Tibial artery (tissue), 4 donors: Measurements from ENCODE around the gene KCNH1.

Source experiments
- DNase-seq, 2 donors: peaks; one replicate each; pipeline ENCODE4 v3.0.0-alpha.2; 2019
- H3K27ac ChIP-seq, 2 donors: fragments of 200-600 bp; sonication (generic) in 1 of 2; 1 replicate in 1 of 2; 2 replicates in 1 of 2; pipeline ENCODE4 v1.5.1; 2018 to 2019; ENCODE audit warnings: mild to moderate bottlenecking in 1 of 2
- H3K27me3 ChIP-seq, 2 donors: fragments of 200-600 bp; sonication (generic) in 1 of 2; one replicate each; pipeline versions ENCODE4 v1.5.1 to v1.6.0; 2016 to 2019
- H3K36me3 ChIP-seq, 3 donors: fragments of 200-600 bp; sonication (generic) in 2 of 3; one replicate each; pipeline ENCODE4 v1.5.1; 2016 to 2019; ENCODE audit warnings: mild to moderate bottlenecking in 2 of 3
- H3K4me1 ChIP-seq, 4 donors: fragments of 200-600 bp; sonication (generic) in 2 of 4; 1 replicate in 3 of 4; 2 replicates in 1 of 4; pipeline ENCODE4 v1.5.1; 2016 to 2019
- H3K4me3 ChIP-seq, 2 donors: fragments of 200-600 bp; sonication (generic) in 1 of 2; 1 replicate in 1 of 2; 2 replicates in 1 of 2; pipeline ENCODE4 v1.5.1; 2018 to 2019; ENCODE audit warnings: mild to moderate bottlenecking in 2 of 2
- H3K9me3 ChIP-seq, 3 donors: fragments of 200-600 bp; sonication (generic) in 1 of 3; one replicate each; pipeline ENCODE4 v1.5.1; 2016 to 2019
- intact Hi-C: fragments of 100-400 bp; cut with DNase I; formaldehyde crosslinking; loops from one replicate; pipeline ENCODE4 v1.15.0; 2023; ENCODE audit warnings: low total_unique reads
- TF ChIP-seq, protein P1 (sequence below), 2 experiments: fragments of 200-600 bp in 1 of 2; fragments of 450-650 bp in 1 of 2; IDR thresholded peaks; one replicate each; pipeline ENCODE4 v1.5.1; 2017 to 2019; ENCODE audit warnings: antibody characterized with exemption in 2 of 2, mild to moderate bottlenecking in 1 of 2, moderate library complexity in 1 of 2

Gene KCNH1

DNA sequence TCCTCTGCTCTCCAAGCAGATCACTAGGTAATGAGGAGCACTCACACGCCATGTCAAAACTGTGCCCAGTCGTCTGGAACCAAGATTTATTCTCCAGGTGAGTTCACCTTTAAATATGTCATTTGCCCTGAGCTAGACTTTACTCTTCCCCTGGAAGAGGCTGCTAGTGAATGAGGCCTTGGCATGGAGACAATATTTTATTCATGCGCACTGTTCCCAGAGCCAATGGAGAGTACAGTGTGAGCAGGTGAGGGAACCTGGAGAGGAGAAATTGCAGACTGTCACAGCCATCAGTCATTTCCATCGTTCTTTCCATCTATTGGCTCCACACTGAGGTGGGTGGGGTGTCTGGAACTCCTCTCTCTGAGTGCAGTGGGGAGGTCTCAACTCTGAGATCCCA lies 333.6 kb downstream of the KCNH1 start:
- intact Hi-C loops, result no loop called here
- Histone ChIP-seq H3K4me3 (no peak overlapping the region), H3K27ac (no peak overlapping the region), H3K27me3 (no peaks in the 10 kb centered on the region), H3K4me1 (no peaks in the 10 kb centered on the region), H3K36me3 (no peaks in the 10 kb centered on the region), H3K9me3 (no peaks in the 10 kb centered on the region)
- no peak for DNase-seq
- TF ChIP-seq, protein P1, sequence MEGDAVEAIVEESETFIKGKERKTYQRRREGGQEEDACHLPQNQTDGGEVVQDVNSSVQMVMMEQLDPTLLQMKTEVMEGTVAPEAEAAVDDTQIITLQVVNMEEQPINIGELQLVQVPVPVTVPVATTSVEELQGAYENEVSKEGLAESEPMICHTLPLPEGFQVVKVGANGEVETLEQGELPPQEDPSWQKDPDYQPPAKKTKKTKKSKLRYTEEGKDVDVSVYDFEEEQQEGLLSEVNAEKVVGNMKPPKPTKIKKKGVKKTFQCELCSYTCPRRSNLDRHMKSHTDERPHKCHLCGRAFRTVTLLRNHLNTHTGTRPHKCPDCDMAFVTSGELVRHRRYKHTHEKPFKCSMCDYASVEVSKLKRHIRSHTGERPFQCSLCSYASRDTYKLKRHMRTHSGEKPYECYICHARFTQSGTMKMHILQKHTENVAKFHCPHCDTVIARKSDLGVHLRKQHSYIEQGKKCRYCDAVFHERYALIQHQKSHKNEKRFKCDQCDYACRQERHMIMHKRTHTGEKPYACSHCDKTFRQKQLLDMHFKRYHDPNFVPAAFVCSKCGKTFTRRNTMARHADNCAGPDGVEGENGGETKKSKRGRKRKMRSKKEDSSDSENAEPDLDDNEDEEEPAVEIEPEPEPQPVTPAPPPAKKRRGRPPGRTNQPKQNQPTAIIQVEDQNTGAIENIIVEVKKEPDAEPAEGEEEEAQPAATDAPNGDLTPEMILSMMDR (IDR thresholded peaks at IDR 0.05), result no peak

DNA sequence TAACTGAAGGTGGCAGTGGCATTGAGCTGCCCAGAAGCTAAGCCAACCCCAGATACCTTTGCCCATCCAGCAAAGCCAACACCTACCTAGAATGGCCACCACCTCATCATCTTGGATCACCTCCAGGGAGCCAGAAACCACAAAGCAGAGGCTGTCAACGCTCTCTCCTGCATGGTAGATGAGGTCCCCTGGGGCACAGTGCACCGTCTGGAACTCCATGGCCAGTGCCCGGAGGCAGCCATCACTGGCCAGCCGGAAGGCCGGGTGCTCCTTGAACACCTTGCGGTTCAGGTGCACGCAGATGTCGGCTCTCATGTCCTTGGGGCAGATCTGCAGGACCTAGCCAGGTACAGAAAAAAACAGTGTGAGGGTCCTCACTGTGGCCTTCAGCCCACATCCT lies 336.5 kb downstream of the KCNH1 start:
- H3K36me3 ChIP-seq, result no peaks in the 10 kb centered on the region
- H3K9me3 ChIP-seq, result no peaks in the 10 kb centered on the region
- no peaks in the 10 kb centered on the region for H3K27me3 ChIP-seq
- no peak overlapping the region for H3K4me3 ChIP-seq
- no peak for DNase-seq
- TF ChIP-seq, protein P1 (IDR thresholded peaks at IDR 0.05), result no peak
- intact Hi-C loops, result no loop called here
- no peak overlapping the region for H3K27ac ChIP-seq
- H3K4me1 ChIP-seq, result no peaks in the 10 kb centered on the region

DNA sequence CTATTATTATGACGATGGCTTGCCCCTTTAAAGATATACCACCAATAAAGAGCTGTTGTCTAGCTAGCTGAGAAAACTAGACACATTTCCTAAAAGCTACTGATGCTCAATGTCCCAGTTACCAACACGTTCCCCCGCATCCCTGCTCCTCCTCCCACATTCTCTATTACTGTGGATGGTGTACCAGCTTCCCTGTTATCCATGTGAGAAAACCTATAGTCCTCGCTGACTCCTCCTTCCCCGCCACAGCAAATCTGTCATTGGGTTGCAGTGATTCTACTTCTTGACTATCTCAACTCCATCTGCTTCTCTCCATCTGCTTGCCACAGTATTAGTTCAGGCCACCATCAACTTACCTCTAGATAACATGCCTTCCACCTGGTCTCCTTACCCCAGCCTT lies 337.5 kb downstream of the KCNH1 start:
- Histone ChIP-seq H3K4me1 (no peaks in the 10 kb centered on the region), H3K27me3 (no peaks in the 10 kb centered on the region), H3K4me3 (no peak overlapping the region), H3K27ac (no peak overlapping the region), H3K36me3 (no peaks in the 10 kb centered on the region), H3K9me3 (no peaks in the 10 kb centered on the region)
- no peak for DNase-seq
- TF ChIP-seq, protein P1 (IDR thresholded peaks at IDR 0.05), result no peak
- intact Hi-C loops, result no loop called here

DNA sequence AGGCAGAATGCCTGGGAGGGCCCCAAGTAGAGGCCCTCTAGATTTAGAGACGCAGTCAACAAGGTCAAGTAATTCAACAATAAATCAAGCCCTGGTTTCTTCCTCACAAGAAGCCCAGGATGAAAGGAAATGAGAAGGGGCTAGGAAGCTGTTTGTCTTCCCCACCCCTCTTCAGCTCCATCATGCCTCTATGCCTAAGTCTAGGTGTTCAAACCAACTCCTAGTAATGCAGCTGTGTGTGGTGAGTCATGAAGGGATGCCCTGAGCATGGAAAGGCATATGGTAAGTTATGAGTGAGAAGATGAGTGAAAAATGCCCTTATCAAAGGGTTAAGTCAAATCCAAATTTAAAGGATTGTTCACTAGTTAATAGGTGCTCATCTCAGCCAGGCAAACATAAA lies 339.5 kb downstream of the KCNH1 start:
- Histone ChIP-seq H3K36me3 (no peaks in the 10 kb centered on the region), H3K27me3 (no peaks in the 10 kb centered on the region), H3K4me3 (no peak overlapping the region), H3K9me3 (no peaks in the 10 kb centered on the region), H3K27ac (no peak overlapping the region), H3K4me1 (no peaks in the 10 kb centered on the region)
- TF ChIP-seq, protein P1 (IDR thresholded peaks at IDR 0.05), result no peak
- DNase-seq, result no peak
- intact Hi-C loops, result no loop called here

DNA sequence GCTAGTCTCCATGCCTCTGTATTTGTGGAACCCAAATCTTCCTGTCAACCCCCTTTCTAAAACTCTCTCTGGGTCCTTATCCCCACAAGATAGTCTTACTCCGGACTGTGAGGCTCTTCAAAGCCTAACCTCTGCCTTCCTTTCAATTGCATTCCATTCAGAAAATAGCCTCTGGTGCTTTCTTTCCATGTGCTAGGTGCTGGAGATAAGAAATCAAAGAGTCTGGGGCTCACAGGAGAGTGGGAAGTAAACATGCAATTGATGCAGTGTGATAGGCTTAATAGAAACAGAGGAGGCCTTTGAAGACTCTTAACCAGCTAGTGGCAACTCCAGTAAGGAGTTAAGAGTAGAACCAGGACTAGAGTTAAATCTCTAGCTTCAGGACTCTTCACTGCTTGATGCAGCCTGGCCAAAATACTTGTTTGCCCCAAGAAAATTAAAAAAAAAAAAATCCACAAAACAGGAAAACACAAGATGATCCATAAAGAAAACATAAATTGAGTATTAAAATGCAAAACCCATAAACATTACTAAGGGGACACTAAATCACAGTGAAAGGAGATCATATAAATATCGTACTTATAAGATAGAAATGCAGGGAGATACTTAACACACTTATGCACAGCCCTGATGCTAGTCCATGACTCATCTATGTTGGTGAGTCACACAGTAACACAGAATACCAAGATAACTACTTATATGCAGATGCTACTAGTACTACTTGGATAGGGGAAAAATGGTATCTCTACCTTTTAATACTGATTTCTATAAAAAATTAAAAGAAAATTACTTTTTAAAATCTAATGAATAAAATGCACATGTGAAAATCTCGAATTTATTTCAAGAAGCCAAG lies 341.5 kb downstream of the KCNH1 start:
- intact Hi-C loops, result no loop called here
- TF ChIP-seq, protein P1 (IDR thresholded peaks at IDR 0.05), result no peak
- Histone ChIP-seq H3K27ac (no peak overlapping the region), H3K36me3 (no peaks in the 10 kb centered on the region), H3K9me3 (no peaks in the 10 kb centered on the region), H3K27me3 (no peaks in the 10 kb centered on the region), H3K4me3 (no peak overlapping the region), H3K4me1 (no peaks in the 10 kb centered on the region)
- DNase-seq, result no peak
